ENCODE measurements around the gene SORCS2.

SORCS2 gene

GRCh38 chr4:7662507-7662846, 470.1 kb downstream of the SORCS2 start:
- DNase-seq: no peak

DNA sequence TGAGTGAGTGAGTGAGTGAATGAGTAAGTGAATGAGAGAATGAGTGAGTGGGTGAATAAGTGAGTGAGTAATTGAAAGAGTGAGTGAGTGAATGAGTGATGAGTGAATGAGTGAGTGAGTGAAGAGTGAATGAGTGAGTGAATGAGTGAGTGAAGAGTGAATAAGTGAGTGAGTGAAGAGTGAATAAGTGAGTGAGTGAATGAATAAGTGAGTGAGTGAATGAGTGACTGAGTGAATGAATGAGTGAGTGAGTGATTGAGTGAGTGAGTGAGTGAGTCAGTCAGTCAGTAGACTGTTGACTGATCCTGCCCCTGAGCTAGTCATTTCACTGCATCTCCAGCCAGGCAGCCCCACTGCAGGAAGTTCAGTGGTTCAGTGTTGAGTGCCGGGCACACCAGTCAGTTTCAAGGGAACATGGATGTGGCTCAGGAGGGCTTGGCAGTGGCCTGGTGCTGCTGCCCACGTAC, 470.8 kb downstream of the SORCS2 start:
- DNase-seq: no peak

DNA sequence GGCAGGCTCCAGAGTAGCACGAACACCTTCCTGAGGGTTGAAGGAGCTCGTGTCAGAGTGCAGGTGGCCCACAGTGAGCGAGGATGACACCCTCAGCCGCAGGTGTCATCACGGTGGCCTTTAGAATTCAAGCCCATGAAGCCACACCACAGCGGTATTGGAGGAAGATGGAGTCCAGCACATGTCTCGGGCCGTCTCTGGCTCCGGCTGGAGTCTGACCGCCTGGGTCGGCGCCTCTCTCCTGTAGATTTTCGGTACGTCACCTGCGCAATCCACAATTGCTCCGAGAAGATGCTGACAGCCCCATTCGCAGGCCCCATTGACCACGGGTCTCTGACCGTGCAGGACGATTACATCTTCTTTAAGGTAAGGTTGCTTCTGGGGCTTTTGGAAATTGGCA, 471.8 kb downstream of the SORCS2 start:
- DNase-seq: no peak

DNA sequence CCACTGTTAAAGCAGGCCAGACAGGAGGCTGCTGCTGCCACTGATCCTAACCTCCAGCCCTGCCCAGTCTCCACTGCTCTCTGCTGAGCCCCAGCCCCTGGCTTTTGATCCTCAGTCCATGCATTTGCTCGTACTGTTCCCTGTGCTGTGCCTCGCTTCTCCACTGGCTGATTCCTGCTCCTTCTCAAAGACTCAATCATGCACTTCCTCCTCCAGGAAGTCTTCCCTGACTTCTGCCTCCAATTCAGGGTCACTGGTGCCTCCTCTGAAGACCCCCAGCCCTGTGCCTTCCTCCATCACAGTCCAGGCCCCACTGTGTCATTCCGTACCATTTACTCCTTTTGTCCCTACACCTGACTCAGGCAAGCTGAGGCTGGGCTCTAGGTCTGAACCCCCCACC, 473.0 kb downstream of the SORCS2 start:
- DNase-seq: no peak

- no peak for DNase-seq
Measured at GRCh38 chr4:7666011-7666410, 473.7 kb downstream of the SORCS2 start.

GRCh38 chr4:7666744-7667143, 474.4 kb downstream of the SORCS2 start:
- no peak for DNase-seq

GRCh38 chr4:7668271-7668670, 475.9 kb downstream of the SORCS2 start:
- no peak for DNase-seq

- no peak for DNase-seq
Measured at GRCh38 chr4:7668826-7669225, 476.5 kb downstream of the SORCS2 start.

GRCh38 chr4:7672601-7673000, 480.3 kb downstream of the SORCS2 start:
- DNase-seq: no peak

DNA sequence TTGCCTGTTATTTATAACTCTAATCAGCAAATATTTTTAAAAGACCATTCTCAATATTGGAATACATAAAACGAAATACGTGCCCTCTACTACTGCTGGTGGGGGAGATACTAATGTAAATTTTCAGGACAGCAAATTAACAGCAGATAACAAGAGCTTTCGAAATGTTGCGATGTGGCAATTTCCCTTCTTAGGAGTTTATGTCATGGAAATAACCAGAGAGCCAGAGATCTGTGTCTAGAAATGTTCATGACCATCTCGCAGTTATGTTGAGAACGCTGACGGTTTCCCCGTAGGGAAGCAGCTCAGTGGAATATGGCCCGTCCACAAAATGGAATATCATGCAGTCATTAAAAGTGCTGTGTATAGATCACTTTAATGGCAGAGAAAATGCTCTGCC, 480.8 kb downstream of the SORCS2 start:
- no peak for DNase-seq

DNA sequence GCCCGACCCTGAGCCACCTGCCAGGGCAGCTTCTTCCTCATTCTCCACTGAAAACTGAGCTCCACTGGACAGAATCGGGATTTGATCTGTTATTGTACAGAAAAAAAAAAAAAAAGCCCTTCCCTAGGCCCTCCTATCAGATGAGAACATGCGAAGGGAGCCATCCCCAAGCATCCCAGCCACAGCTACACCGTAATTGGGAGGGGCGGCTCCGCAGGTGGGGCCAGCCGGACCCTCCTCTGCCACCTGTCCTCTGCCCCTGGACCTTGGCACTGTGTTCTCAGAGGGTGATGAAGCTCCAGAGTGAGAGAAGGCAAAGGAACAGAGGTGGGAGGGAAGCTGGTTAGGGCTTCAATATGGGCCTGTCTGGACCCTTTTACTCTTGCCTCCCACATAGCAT, 482.4 kb downstream of the SORCS2 start:
- no peak for DNase-seq

DNA sequence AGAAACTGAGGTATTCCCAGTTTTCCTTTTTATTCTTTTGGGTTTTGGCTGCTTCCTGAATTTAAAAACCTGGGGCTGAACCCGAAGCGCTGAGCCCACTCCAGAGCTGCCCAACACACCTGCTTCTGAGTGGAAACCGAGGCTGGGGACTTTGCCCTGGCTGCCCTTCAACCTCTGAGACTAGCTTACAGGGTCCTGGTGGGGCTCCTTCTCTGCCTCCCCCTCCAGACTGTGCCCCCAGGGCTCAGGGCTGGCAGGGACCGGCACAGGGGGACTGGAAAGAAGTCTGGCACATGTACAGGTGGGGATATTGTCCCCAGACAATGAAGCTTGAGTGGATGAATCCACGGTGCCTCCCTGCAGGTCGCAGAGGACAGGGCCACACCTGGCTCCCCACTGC, 482.8 kb downstream of the SORCS2 start:
- no peak for DNase-seq

GRCh38 chr4:7675612-7676320, 483.4 kb downstream of the SORCS2 start:
- no peak for DNase-seq

DNA sequence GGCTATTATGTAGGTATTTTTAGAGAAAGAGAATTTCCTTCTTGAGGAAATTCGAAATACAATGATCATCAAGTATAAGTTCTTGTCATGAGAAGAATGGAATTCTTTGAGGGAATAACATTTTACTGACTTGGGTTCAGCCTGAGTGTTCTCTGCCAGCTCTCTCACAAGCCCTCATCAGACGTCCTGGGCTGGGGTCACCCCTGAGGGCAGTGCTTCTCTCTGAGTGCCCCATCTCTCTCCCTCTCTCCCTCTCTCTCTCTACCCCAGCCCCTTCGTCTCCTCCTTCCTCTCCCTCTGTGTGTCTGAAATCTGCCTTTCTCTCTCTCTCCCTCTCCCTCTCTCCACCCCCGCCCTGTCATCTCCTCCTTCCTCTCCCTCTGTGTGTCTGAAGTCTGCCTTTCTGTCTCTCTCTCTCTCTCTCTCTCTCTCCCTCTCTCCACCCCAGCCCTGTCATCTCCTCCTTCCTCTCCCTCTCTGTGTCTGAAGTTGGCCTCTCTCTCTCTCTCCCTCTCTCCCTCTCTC, 484.1 kb downstream of the SORCS2 start:
- no peak for DNase-seq

- no peak for DNase-seq
Measured at GRCh38 chr4:7677086-7677485, 484.7 kb downstream of the SORCS2 start.

DNA sequence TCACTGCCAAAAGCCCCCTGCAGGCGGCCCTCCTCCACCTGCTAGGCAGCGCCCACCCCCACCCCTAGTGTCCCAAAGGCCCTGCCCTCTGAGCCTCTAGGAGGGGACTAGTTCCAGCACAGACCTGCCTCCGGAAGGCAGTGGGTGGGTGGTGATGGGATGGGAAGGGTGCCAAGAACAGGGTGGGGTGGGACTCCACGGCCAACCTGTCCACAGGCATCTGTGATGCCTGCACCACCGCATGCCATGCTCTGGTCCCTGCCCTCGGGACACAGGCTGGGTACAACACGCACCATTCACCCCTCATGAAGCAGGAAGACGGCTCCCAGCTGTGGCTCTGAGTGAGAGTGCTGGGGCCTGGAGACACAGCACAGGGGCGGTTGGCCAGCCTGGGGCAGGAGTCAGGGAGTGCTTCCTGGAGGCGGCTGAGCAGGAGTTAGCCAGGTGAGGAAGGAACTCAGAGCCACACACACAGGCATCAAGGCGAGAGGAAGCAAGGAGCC, 485.5 kb downstream of the SORCS2 start:
- no peak for DNase-seq

DNA sequence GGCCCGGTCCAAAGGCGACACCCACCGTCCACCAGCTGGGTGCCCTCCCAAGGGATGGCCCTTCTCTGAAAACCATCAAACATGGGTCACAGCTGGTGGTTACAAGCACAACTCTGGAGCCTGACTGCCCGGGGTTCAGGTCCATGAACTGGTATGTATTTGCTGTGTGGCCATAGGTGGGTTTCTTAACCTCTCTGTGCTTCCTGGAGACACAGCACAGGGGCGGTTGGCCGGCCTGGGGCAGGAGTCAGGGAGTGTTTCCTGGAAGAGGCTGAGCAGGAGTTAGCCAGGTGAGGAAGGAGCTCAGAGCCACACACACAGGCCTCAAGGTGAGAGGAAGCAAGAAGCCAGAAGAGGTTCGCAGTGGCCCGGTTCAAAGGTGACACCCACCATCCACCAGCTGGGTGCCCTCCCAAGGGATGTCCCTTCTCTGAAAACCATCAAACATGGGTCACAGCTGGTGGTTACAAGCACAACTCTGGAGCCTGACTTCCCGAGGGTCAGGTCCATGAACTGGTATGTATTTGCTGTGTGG, 486.0 kb downstream of the SORCS2 start:
- DNase-seq: no peak

- no peak for DNase-seq
Measured at GRCh38 chr4:7679406-7680040, 487.2 kb downstream of the SORCS2 start.

DNA sequence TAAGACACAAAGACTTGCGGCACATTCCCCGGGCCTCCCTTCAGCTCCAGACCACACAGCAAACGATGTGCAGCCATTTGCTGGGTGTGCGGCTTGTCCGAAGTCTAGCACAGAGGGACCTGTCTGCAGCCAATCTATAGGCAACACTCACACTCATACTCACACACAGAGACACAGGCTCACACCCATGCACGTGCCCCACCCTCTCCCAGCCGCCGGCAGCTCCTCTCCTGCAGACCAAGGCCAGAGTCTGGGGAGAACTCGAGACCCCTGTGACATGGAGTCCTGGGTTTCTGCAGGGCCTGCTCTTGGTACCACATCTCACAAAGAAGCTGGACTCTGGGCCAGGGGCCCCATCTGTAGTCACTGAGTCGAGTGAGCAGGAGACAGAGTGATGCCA, 487.8 kb downstream of the SORCS2 start:
- DNase-seq: no peak

- DNase-seq: no peak
Measured at GRCh38 chr4:7680731-7681130, 488.4 kb downstream of the SORCS2 start.

DNA sequence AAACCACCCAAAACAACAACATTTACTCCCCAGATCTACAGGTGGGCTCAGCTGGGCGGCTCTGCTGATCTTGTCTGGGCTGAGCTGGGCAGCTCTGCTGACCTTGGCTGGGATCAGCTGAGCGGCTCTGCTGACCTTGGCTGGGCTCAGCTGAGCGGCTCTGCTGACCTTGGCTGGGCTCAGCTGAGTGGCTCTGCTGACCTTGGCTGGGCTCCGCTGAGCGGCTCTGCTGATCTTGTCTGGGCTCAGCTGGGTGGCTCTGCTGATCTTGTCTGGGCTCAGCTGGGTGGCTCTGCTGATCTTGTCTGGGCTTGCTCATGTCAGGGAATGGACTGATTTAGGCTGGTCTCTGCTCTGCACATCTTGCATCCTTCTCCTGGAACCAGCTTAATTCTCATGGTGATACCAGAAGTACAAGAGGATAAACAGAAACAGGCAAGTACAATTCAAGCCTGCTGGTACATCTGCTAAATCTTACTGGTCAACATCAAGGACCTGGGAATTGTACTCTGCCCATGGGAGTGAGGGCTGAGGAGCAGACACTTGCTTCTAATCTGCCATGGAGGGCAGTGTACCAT, 490.9 kb downstream of the SORCS2 start:
- no peak for DNase-seq

DNA sequence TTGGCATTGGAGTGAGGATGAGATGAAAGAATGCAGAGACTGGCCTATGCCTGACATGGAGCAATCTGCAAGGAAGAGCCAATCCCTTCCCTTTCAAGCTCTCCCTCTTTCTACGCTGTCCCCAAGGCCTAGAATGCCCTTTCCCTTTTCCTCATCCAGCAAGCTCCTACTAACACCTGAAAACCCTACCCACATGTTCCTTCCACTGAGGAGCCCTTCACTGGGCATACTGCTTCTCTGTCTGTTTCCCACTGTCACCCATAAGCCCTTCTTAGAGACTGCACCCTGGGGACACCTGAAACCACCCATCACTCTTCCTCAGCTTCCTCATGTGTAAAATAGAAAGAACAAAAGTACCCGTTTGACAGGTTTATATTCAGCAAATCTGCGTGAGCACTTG, 492.0 kb downstream of the SORCS2 start:
- no peak for DNase-seq

GRCh38 chr4:7686070-7686870, 493.9 kb downstream of the SORCS2 start:
- DNase-seq: no peak

All from stimulated activated CD4-positive, alpha-beta T cell treated with anti-CD3 and anti-CD28 coated beads, Interleukin-4, amount 100 ng/mL, for 1 hour (primary cell).